CD4-positive, alpha-beta T cell (primary cell): ENCODE data around the gene TAS2R38. TPM values are rescaled to one million over a fixed set of nuclear protein-coding genes. Genes with fewer than 3 reads are reported as not detected.
"Not testable (repeated sequence)": the region's sequence is repeated elsewhere in the genome, so short reads cannot be mapped to it uniquely, and the experiment has no call there.

Source experiments
- ATAC-seq: fragments of 200-7000 bp; cut with Tn5 transposase; one replicate; pipeline ENCODE4 v1.10.0; 2022; ENCODE audit warnings: mild to moderate bottlenecking; ENCODE audit not compliant: poor library complexity
- CTCF ChIA-PET: fragments of 350-600 bp; sonication (Branson Sonifier 250); formaldehyde crosslinking; loops from one replicate; lab custom pipeline; 2021; ENCODE audit warnings: antibody characterized with exemption, inconsistent platforms; lab: Charles Lee
- POLR2A ChIA-PET: fragments of 350-600 bp; sonication (Branson Sonifier 250); formaldehyde crosslinking; loops from one replicate; lab custom pipeline; 2021; ENCODE audit warnings: antibody characterized with exemption, inconsistent platforms; lab: Charles Lee
- DNase-seq, 14 experiments: peaks; one replicate each; pipeline ENCODE4 v3.0.0-alpha.2; 2013 to 2020; ENCODE audit warnings: mixed read lengths in 2 of 14
- H3K27ac ChIP-seq, 2 donors: one replicate each; pipeline versions ENCODE4 v1.5.1 to v1.7.0; 2013; ENCODE audit warnings: low read length in 2 of 2, low read depth in 1 of 2, mild to moderate bottlenecking in 1 of 2
- H3K27me3 ChIP-seq, 2 experiments: 1 replicate in 1 of 2; 2 replicates in 1 of 2; pipeline versions ENCODE4 v1.6.1 to v1.7.0; 2013; ENCODE audit warnings: low read length in 2 of 2, control low read depth in 1 of 2, mild to moderate bottlenecking in 1 of 2, moderate library complexity in 1 of 2; ENCODE audit not compliant: insufficient read depth in 2 of 2, control insufficient read depth in 1 of 2
- H3K36me3 ChIP-seq: one replicate; pipeline ENCODE4 v1.6.1; 2013; ENCODE audit warnings: low read length, control low read depth; ENCODE audit not compliant: insufficient read depth
- H3K4me1 ChIP-seq: one replicate; pipeline ENCODE4 v1.6.1; 2013; ENCODE audit warnings: low read length, control low read depth; ENCODE audit not compliant: insufficient read depth
- H3K4me3 ChIP-seq: one replicate; pipeline ENCODE4 v1.5.1; 2013; ENCODE audit warnings: mild to moderate bottlenecking, low read length, moderate library complexity
- H3K9me3 ChIP-seq, 2 experiments: 1 replicate in 1 of 2; 2 replicates in 1 of 2; pipeline versions ENCODE4 v1.6.1 to v1.7.0; 2013; ENCODE audit warnings: low read length in 2 of 2, mild to moderate bottlenecking in 2 of 2, control low read depth in 1 of 2, moderate library complexity in 1 of 2; ENCODE audit not compliant: control insufficient read depth in 1 of 2, insufficient read depth in 1 of 2
- H3K27ac Mint-ChIP-seq: one replicate; pipeline ENCODE4 v1.8.0; 2020; ENCODE audit warnings: mixed read lengths
- H3K27me3 Mint-ChIP-seq: one replicate; pipeline ENCODE4 v1.8.0; 2021; ENCODE audit warnings: mixed read lengths
- H3K36me3 Mint-ChIP-seq: one replicate; pipeline ENCODE4 v1.8.0; 2021; ENCODE audit warnings: low read depth, mixed read lengths
- H3K4me1 Mint-ChIP-seq: one replicate; pipeline ENCODE4 v1.8.0; 2021; ENCODE audit warnings: low read depth, mixed read lengths
- H3K4me3 Mint-ChIP-seq: one replicate; pipeline ENCODE4 v1.8.0; 2020; ENCODE audit warnings: mild to moderate bottlenecking, mixed read lengths
- H3K9me3 Mint-ChIP-seq: one replicate; pipeline ENCODE4 v1.8.0; 2020; ENCODE audit warnings: mixed read lengths
- intact Hi-C, 2 experiments: fragments of 100-400 bp; cut with DNase I in 1 of 2; cut with micrococcal nuclease in 1 of 2; formaldehyde crosslinking; loops; one replicate each; pipeline versions ENCODE4 v1.15.1 to v1.9.0; 2023 to 2025; cut with DNase I, micrococcal nuclease
- total RNA-seq, 174 experiments: library from RNA in 2 of 174; stranded (reverse) in 2 of 174; gene quantifications; one replicate each; pipeline ENCODE4 v1.2.3 and lab custom pipeline; 2021 to 2026
- TF ChIP-seq, protein P1 (sequence below): fragments of 200-600 bp; IDR thresholded peaks from one replicate; pipeline ENCODE4 v1.8.0; 2022; ENCODE audit warnings: antibody characterized with exemption, mild to moderate bottlenecking

TAS2R38 gene
- total RNA-seq, 2 experiments from 2014 or later = not detected

DNA sequence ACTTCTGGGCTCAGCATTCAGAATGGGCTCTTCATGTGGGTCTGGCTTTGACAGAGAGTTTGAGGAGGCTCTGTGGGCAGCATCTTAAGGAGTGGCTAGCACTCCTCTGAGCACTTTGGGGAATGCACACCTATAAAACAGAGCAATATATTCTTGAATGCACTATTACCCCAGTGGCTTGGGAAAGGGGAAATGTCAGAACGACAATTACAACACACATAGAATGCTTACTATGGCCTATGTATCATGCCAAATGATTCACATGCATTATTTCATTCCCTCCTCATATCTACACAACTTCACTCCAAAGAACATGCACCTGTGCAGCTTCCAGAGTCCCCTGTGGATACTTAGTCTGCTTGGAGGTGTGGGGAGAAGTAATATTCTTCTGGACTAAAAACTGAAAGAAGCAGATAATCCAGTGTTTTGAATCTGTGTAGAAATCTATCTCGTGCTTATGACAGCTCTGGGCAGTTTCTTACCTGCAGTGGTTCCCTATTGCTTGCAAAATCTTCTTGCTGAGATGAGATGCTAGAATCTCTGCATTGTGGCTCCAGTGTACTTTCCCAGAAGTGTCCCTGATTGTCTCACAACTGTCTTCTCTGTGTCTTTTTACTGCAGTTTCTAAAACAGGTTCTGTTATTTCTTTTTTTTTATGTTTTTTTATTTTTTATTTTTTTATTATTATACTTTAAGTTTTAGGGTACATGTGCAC lies 16.6 kb upstream of the TAS2R38 start:
- H3K9me3 ChIP-seq = no peaks in the 10 kb centered on the region
- Mint-ChIP-seq H3K4me3 (no peak overlapping the region), H3K4me1 (no peaks in the 10 kb centered on the region), H3K9me3 (no peaks in the 10 kb centered on the region), H3K27me3 (peaks cover 15% of the 10 kb centered on the region), H3K27ac (no peak overlapping the region), H3K36me3 (no peaks in the 10 kb centered on the region)
- no peaks in the 10 kb centered on the region for H3K4me1 ChIP-seq
- H3K27ac ChIP-seq = no peak overlapping the region
- no peak for ATAC-seq
- TF ChIP-seq, protein P1, sequence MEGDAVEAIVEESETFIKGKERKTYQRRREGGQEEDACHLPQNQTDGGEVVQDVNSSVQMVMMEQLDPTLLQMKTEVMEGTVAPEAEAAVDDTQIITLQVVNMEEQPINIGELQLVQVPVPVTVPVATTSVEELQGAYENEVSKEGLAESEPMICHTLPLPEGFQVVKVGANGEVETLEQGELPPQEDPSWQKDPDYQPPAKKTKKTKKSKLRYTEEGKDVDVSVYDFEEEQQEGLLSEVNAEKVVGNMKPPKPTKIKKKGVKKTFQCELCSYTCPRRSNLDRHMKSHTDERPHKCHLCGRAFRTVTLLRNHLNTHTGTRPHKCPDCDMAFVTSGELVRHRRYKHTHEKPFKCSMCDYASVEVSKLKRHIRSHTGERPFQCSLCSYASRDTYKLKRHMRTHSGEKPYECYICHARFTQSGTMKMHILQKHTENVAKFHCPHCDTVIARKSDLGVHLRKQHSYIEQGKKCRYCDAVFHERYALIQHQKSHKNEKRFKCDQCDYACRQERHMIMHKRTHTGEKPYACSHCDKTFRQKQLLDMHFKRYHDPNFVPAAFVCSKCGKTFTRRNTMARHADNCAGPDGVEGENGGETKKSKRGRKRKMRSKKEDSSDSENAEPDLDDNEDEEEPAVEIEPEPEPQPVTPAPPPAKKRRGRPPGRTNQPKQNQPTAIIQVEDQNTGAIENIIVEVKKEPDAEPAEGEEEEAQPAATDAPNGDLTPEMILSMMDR = no peak
- CTCF ChIA-PET = no interaction called here
- no peaks in the 10 kb centered on the region for H3K27me3 ChIP-seq
- no peak overlapping the region for H3K4me3 ChIP-seq
- no peaks in the 10 kb centered on the region for H3K36me3 ChIP-seq
- DNase-seq = no peak
- intact Hi-C loops = no loop called here
- POLR2A ChIA-PET = no interaction called here

DNA sequence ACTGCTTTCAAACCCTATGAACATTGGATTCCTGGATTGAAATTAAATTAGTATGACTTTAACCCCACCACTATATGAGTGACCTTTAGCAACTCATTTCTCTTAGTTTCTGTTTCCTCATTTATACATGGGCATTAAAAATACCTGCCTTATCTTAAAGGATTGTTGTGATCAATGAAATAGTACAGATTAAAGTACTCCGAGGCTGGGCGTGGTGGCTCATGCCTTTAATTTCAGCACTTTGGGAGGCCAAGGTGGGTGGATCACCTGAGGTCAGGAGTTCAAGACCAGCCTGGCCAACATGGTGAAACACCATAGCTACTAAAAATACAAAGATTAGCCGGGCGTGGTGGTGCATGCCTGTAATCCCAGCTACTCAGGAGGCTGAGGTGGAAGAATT lies 14.2 kb upstream of the TAS2R38 start:
- H3K27ac Mint-ChIP-seq, DNase-seq, POLR2A ChIA-PET, intact Hi-C loops, H3K4me1 Mint-ChIP-seq, H3K9me3 ChIP-seq, H3K4me3 ChIP-seq, H3K4me1 ChIP-seq, H3K9me3 Mint-ChIP-seq, H3K36me3 ChIP-seq, CTCF ChIA-PET, H3K27me3 ChIP-seq, H3K27ac ChIP-seq, ATAC-seq, H3K4me3 Mint-ChIP-seq, H3K36me3 Mint-ChIP-seq: not testable (repeated sequence)
- peaks cover 15% of the 10 kb centered on the region for H3K27me3 Mint-ChIP-seq

DNA sequence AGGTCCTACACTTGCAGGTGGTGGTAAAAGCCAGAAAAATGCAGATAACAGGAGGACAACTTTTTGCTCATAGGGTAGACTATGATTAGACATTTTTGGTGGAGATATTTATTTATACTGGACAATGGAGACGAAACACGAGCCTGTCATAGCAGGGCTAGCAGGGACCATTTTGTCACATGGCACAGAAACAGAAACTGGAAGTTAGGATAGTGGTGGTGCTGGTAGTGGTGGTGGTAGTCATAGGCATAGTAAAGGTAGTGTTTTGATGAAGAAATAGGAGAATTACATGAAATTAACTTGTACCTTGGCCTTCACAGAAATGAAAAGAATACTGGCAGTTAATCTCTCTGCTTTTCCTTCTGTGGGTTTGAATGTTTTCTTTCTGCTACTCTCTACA lies 13.3 kb upstream of the TAS2R38 start:
- no peaks in the 10 kb centered on the region for H3K4me1 Mint-ChIP-seq
- CTCF ChIA-PET = interaction anchor here (1.2 kb wide), 1 partner anchor 18 kb away, joined by 3 read pairs; no protein-coding TSS in a partner anchor
- intact Hi-C loops = no loop called here
- TF ChIP-seq, protein P1 = no peak
- H3K4me3 ChIP-seq = no peak overlapping the region
- H3K9me3 Mint-ChIP-seq = no peaks in the 10 kb centered on the region
- DNase-seq (no peak), ATAC-seq (no peak)
- H3K27ac ChIP-seq = no peak overlapping the region
- H3K27me3 Mint-ChIP-seq = peaks cover 15% of the 10 kb centered on the region
- POLR2A ChIA-PET = no interaction called here
- H3K27me3 ChIP-seq = no peaks in the 10 kb centered on the region
- H3K4me3 Mint-ChIP-seq = no peak overlapping the region
- H3K36me3 ChIP-seq = no peaks in the 10 kb centered on the region
- H3K27ac Mint-ChIP-seq = no peak overlapping the region
- no peaks in the 10 kb centered on the region for H3K4me1 ChIP-seq
- H3K36me3 Mint-ChIP-seq = no peaks in the 10 kb centered on the region
- H3K9me3 ChIP-seq = no peaks in the 10 kb centered on the region

DNA sequence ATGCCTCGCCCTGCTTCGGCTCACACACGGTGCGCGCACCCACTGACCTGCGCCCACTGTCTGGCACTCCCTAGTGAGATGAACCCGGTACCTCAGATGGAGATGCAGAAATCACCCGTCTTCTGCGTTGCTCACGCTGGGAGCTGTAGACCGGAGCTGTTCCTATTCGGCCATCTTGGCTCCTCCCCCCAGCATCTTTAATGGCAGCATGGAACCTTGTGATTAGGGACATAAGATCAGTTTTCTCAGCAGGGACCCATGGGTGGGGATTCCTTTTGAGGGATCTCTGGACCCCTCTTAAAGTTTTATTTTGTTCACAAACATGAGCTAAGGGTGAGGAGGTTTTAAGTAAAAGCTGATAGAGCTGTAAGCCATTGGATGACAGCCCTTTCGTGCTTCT lies 12.4 kb upstream of the TAS2R38 start:
- H3K9me3 Mint-ChIP-seq, ATAC-seq, intact Hi-C loops, H3K36me3 ChIP-seq, H3K27ac Mint-ChIP-seq, H3K27ac ChIP-seq, H3K4me3 Mint-ChIP-seq, H3K9me3 ChIP-seq, H3K4me1 ChIP-seq, DNase-seq, H3K36me3 Mint-ChIP-seq, H3K4me3 ChIP-seq, H3K27me3 ChIP-seq, POLR2A ChIA-PET, H3K4me1 Mint-ChIP-seq: not testable (repeated sequence)
- CTCF ChIA-PET = interaction anchor here (1.2 kb wide), 1 partner anchor 19 kb away, joined by 3 read pairs; no protein-coding TSS in a partner anchor
- peaks cover 15% of the 10 kb centered on the region for H3K27me3 Mint-ChIP-seq
